Muscle layer of duodenum (tissue), 2 donors: ENCODE measurements around the gene FASTKD3.

ENCODE experiments used
- H3K27ac ChIP-seq: one replicate; pipeline ENCODE4 v1.7.0; 2013; ENCODE audit warnings: mild to moderate bottlenecking, low read length
- H3K27me3 ChIP-seq: one replicate; pipeline ENCODE4 v1.7.0; 2013; ENCODE audit warnings: low read depth, mild to moderate bottlenecking, control low read depth, low read length
- H3K36me3 ChIP-seq, 2 donors: one replicate each; pipeline ENCODE4 v1.7.0; 2013; ENCODE audit warnings: low read length in 2 of 2, control low read depth in 1 of 2, mild to moderate bottlenecking in 1 of 2; ENCODE audit not compliant: insufficient read depth in 2 of 2, control insufficient read depth in 1 of 2
- H3K4me1 ChIP-seq, 2 donors: one replicate each; pipeline ENCODE4 v1.7.0; 2013; ENCODE audit warnings: low read length in 2 of 2, mild to moderate bottlenecking in 2 of 2, control low read depth in 1 of 2, moderate library complexity in 1 of 2; ENCODE audit not compliant: insufficient read depth in 2 of 2, control insufficient read depth in 1 of 2
- H3K4me3 ChIP-seq, 2 donors: one replicate each; pipeline ENCODE4 v1.7.0; 2013; ENCODE audit warnings: low read length in 2 of 2, low read depth in 1 of 2, mild to moderate bottlenecking in 1 of 2
- H3K9me3 ChIP-seq, 2 donors: one replicate each; pipeline ENCODE4 v1.7.0; 2013; ENCODE audit warnings: low read length in 2 of 2, control low read depth in 1 of 2, mild to moderate bottlenecking in 1 of 2; ENCODE audit not compliant: control insufficient read depth in 1 of 2
- donor health status: healthy.

Gene FASTKD3

DNA sequence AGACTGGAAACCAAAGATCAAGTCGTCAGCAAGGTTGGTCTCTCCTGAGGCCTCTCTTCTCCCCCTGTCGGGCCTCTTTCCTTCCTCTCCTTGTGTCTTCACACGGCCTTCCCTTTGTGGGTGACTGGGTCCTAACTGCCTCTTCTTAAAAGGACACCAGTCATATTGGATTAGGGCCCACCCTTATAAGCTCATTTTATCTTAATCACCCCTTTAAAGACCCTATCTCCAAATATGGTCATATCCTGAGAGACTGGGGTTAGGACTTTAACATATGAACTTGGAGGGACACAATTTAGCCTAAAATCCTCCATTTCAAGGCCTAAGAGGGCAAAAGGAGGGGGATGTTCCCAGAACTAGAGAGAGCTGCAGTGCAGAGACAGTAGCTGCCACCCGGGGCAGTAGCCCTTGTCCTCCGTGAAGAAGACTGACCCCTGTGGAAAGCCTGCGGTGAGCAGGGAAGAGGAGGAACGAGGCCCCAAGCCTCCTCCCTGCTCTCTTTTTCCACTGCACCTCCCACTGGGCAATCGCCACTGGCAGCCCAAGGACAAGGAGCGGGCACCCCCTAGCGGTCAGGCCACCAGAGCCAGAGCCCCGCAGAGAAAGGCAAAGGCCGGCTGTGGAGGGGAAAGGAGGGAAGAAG lies 52.8 kb downstream of the FASTKD3 start:
- no peak overlapping the region for H3K27ac ChIP-seq
- H3K36me3 ChIP-seq = no peaks in the 10 kb centered on the region
- no peaks in the 10 kb centered on the region for H3K27me3 ChIP-seq
- H3K4me1 ChIP-seq = no peaks in the 10 kb centered on the region
- H3K9me3 ChIP-seq = no peaks in the 10 kb centered on the region
- no peak overlapping the region for H3K4me3 ChIP-seq

DNA sequence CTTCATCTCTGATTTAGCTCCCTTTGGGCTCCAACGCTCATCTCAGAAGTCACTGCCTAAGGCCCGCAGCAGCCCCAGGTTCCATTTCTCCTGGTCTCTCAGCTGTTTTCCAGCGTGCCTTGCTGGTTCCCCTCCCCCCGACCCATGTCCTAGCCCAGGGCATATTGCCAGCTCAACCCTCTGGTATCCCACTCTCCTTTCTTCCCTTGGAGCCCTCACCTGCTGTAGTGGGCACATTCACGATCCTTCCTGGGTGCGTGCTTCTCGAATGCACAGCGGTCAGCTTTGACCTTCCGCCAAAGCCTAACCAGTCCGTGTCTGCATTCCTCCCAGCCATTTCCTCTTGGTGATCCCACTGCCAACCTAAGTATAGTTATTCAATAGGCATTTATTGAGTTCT lies 54.0 kb downstream of the FASTKD3 start:
- no peaks in the 10 kb centered on the region for H3K9me3 ChIP-seq
- H3K27ac ChIP-seq = no peak overlapping the region
- H3K4me1 ChIP-seq = no peaks in the 10 kb centered on the region
- H3K4me3 ChIP-seq = no peak overlapping the region
- H3K27me3 ChIP-seq = no peaks in the 10 kb centered on the region
- H3K36me3 ChIP-seq = no peaks in the 10 kb centered on the region

GRCh38 chr5:7813576-7813975 lies 55.3 kb downstream of the FASTKD3 start:
- H3K9me3 ChIP-seq = no peaks in the 10 kb centered on the region
- no peak overlapping the region for H3K4me3 ChIP-seq
- H3K4me1 ChIP-seq = no peaks in the 10 kb centered on the region
- H3K36me3 ChIP-seq = no peaks in the 10 kb centered on the region
- H3K27me3 ChIP-seq = no peaks in the 10 kb centered on the region
- no peak overlapping the region for H3K27ac ChIP-seq

- H3K36me3 ChIP-seq = no peaks in the 10 kb centered on the region
- no peak overlapping the region for H3K4me3 ChIP-seq
- no peak overlapping the region for H3K27ac ChIP-seq
- no peaks in the 10 kb centered on the region for H3K9me3 ChIP-seq
- no peaks in the 10 kb centered on the region for H3K27me3 ChIP-seq
- no peaks in the 10 kb centered on the region for H3K4me1 ChIP-seq
Measured at GRCh38 chr5:7813007-7813406, 55.8 kb downstream of the FASTKD3 start.

- Histone ChIP-seq H3K36me3 (no peaks in the 10 kb centered on the region), H3K9me3 (no peaks in the 10 kb centered on the region), H3K4me1 (no peaks in the 10 kb centered on the region), H3K4me3 (no peak overlapping the region), H3K27ac (no peak overlapping the region), H3K27me3 (no peaks in the 10 kb centered on the region)
Measured at GRCh38 chr5:7811715-7812114, 57.1 kb downstream of the FASTKD3 start.
